ENCODE data around the gene OBP2A. TPM values are rescaled to one million over a fixed set of nuclear protein-coding genes. Genes with fewer than 3 reads are reported as not detected.

OBP2A gene
- total and polyA plus RNA-seq, 10 of the 15 experiments (the other 5 are each of a cell fraction or from before 2014, with no cell fraction given), result not detected

- TF ChIP-seq IRF4 (IDR thresholded peaks at IDR 0.05; ENCODE audit: low read depth, low read length), result no peak
- no peak for TF ChIP-seq RBBP5 (conservative IDR thresholded peaks at IDR 0.05)
- no peak for TF ChIP-seq FOXM1 (IDR thresholded peaks at IDR 0.05; ENCODE audit: low read depth, low read length)
Measured at GRCh38 chr9:135579889-135580660, 34.1 kb downstream of the OBP2A start (continued).

GRCh38 chr9:135580664-135581380 lies 34.9 kb downstream of the OBP2A start:
- H3K79me2 ChIP-seq (ENCODE audit: control insufficient read depth, insufficient read depth, low read length), result no peaks in the 10 kb centered on the region
- no peak for FAIRE-seq
- no TSS peak for BruUV-seq (replicated peaks)
- no peak overlapping the region for H3K4me3 ChIP-seq
- POLR2A ChIA-PET, result no interaction called here
- RAD21 ChIA-PET (ENCODE audit: unreplicated experiment), result no interaction called here
- H3K4me2 ChIP-seq (ENCODE audit: control insufficient read depth, insufficient read depth), result no peak overlapping the region
- no peak overlapping the region for H3K9ac ChIP-seq (ENCODE audit: control insufficient read depth, insufficient read depth, low read length)
- SMC1A ChIA-PET (ENCODE audit: uncharacterized antibody, unreplicated experiment), result no interaction called here
- H3K27ac ChIP-seq (ENCODE audit: control insufficient read depth, insufficient read depth), result no peak overlapping the region
- H3K36me3 ChIP-seq (ENCODE audit: control insufficient read depth in 2 of 2, insufficient read depth in 2 of 2, low read length in 1 of 2), result no peaks in the 10 kb centered on the region
- 58% methylated on average over 11 of the region's 11 CpGs for WGBS (ENCODE audit: insufficient coverage, insufficient replicate concordance, low lambda C conversion rate, missing lambda C conversion rate)
- no peak for DNase-seq (ENCODE audit: low read depth, low spot score)
- H4K20me1 ChIP-seq (ENCODE audit: control insufficient read depth, insufficient read depth), result no peaks in the 10 kb centered on the region
- ATAC-seq, result no peak
- no peaks in the 10 kb centered on the region for H3K4me1 ChIP-seq (ENCODE audit: control insufficient read depth, insufficient read depth, low read length)
- intact Hi-C loops (cut with micrococcal nuclease; ENCODE audit: unreplicated experiment), result no loop called here
- H3K9me3 ChIP-seq (replicated peaks; ENCODE audit: control insufficient read depth, insufficient read depth, low read length), result no peaks in the 10 kb centered on the region
- in situ Hi-C loops (cut with MboI), result no loop called here
- no peak overlapping the region for H2AFZ ChIP-seq (ENCODE audit: control insufficient read depth, low read depth, low read length)
- CTCF ChIA-PET, result no interaction called here
- H3K27me3 ChIP-seq (replicated peaks in 1 of 2; ENCODE audit: control insufficient read depth in 2 of 2, insufficient read depth in 2 of 2, low read length in 1 of 2), result no peaks in the 10 kb centered on the region
- no peak for TF ChIP-seq E2F4 (IDR thresholded peaks at IDR 0.05; ENCODE audit: low read depth, low read length)
- no peak for TF ChIP-seq ZNF622 (IDR thresholded peaks at IDR 0.05)
- no peak for TF ChIP-seq NRF1 (conservative IDR thresholded peaks at IDR 0.05; ENCODE audit: low read depth, low read length)
- TF ChIP-seq, protein P1, sequence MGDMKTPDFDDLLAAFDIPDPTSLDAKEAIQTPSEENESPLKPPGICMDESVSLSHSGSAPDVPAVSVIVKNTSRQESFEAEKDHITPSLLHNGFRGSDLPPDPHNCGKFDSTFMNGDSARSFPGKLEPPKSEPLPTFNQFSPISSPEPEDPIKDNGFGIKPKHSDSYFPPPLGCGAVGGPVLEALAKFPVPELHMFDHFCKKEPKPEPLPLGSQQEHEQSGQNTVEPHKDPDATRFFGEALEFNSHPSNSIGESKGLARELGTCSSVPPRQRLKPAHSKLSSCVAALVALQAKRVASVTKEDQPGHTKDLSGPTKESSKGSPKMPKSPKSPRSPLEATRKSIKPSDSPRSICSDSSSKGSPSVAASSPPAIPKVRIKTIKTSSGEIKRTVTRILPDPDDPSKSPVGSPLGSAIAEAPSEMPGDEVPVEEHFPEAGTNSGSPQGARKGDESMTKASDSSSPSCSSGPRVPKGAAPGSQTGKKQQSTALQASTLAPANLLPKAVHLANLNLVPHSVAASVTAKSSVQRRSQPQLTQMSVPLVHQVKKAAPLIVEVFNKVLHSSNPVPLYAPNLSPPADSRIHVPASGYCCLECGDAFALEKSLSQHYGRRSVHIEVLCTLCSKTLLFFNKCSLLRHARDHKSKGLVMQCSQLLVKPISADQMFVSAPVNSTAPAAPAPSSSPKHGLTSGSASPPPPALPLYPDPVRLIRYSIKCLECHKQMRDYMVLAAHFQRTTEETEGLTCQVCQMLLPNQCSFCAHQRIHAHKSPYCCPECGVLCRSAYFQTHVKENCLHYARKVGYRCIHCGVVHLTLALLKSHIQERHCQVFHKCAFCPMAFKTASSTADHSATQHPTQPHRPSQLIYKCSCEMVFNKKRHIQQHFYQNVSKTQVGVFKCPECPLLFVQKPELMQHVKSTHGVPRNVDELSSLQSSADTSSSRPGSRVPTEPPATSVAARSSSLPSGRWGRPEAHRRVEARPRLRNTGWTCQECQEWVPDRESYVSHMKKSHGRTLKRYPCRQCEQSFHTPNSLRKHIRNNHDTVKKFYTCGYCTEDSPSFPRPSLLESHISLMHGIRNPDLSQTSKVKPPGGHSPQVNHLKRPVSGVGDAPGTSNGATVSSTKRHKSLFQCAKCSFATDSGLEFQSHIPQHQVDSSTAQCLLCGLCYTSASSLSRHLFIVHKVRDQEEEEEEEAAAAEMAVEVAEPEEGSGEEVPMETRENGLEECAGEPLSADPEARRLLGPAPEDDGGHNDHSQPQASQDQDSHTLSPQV (IDR thresholded peaks at IDR 0.05), result no peak
- TF ChIP-seq TCF7 (IDR thresholded peaks at IDR 0.05; ENCODE audit: borderline replicate concordance), result no peak
- TF ChIP-seq MLLT1 (IDR thresholded peaks at IDR 0.05), result no peak
- no peak for TF ChIP-seq CBX3 (IDR thresholded peaks at IDR 0.05; ENCODE audit: borderline replicate concordance, low read depth)
- TF ChIP-seq NFYB (IDR thresholded peaks at IDR 0.05; ENCODE audit: insufficient read depth, low read depth, low read length), result no peak
- no peak for TF ChIP-seq KAT2A (conservative IDR thresholded peaks at IDR 0.05; ENCODE audit: control insufficient read depth, low read depth, low read length)
- no peak for TF ChIP-seq BCL3 (IDR thresholded peaks at IDR 0.05; ENCODE audit: borderline replicate concordance, insufficient read depth, low read depth, low read length, poor library complexity, severe bottlenecking)

All from GM12878 (cell line).